Adrenal gland (tissue), 19 donors: ENCODE measurements around the gene PCDHA5. TPM values are rescaled to one million over a fixed set of nuclear protein-coding genes. Genes with fewer than 3 reads are reported as not detected.
"Not testable (repeated sequence)": the region's sequence is repeated elsewhere in the genome, so short reads cannot be mapped to it uniquely, and the experiment has no call there.

Experiments
- DNase-seq, 7 donors: peaks; one replicate each; pipeline ENCODE4 v3.0.0-alpha.2; 2019 to 2020
- H3K27ac ChIP-seq, 5 donors: fragments of 200-600 bp; sonication (generic) in 4 of 5; 1 replicate in 3 of 5; 2 replicates in 2 of 5; pipeline versions ENCODE4 v1.5.1 to v1.8.0; 2016 to 2020; ENCODE audit warnings: mild to moderate bottlenecking in 1 of 5
- H3K27me3 ChIP-seq: fragments of 200-600 bp; 2 replicates; pipeline ENCODE4 v1.8.0; 2021
- H3K36me3 ChIP-seq, 2 donors: fragments of 200-600 bp; replicated peaks in 1 of 2; 1 replicate in 1 of 2; 2 replicates in 1 of 2; pipeline versions ENCODE4 v1.5.1 to v1.8.0; 2018 to 2022
- H3K4me1 ChIP-seq, 2 donors: fragments of 200-600 bp; replicated peaks in 1 of 2; 1 replicate in 1 of 2; 2 replicates in 1 of 2; pipeline versions ENCODE4 v1.5.1 to v1.8.0; 2018 to 2021
- H3K4me3 ChIP-seq, 4 donors: fragments of 200-600 bp; sonication (generic) in 3 of 4; one replicate each; pipeline ENCODE4 v1.5.1; 2016 to 2018
- H3K9me3 ChIP-seq, 3 donors: fragments of 200-600 bp; sonication (generic) in 1 of 3; replicated peaks in 1 of 3; 1 replicate in 2 of 3; 2 replicates in 1 of 3; pipeline versions ENCODE4 v1.5.1 to v1.8.0; 2016 to 2021
- CTCF ChIP-seq, 6 experiments: fragments of 450-650 bp in 4 of 6; fragments of 200-600 bp in 2 of 6; sonication (generic) in 1 of 6; IDR thresholded peaks; 1 replicate in 5 of 6; 2 replicates in 1 of 6; pipeline versions ENCODE4 v1.5.1 to v1.8.0; 2016 to 2021; ENCODE audit warnings: antibody characterized with exemption in 6 of 6, mild to moderate bottlenecking in 2 of 6, moderate library complexity in 1 of 6
- POLR2A ChIP-seq, 2 donors: fragments of 450-650 bp; IDR thresholded peaks; one replicate each; pipeline ENCODE4 v1.6.1; 2017; ENCODE audit warnings: antibody characterized with exemption in 2 of 2, mild to moderate bottlenecking in 2 of 2, moderate library complexity in 1 of 2
- WGBS, 4 donors: extraction: QIAGEN DNeasy Blood & Tissue Kit in 2 of 4; methylation state at CpG; one replicate each; pipeline versions ENCODE4 v1.1.5 to v1.1.7; 2013 to 2017; 5-methylcytosine and 5-hydroxymethylcytosine counted together
- intact Hi-C, 2 donors: fragments of 100-400 bp; cut with DNase I; formaldehyde crosslinking; loops; one replicate each; pipeline versions ENCODE4 v1.14.1 to v1.15.0; 2022 to 2023
- long read RNA-seq, 10 donors: library from polyadenylated mRNA in 3 of 10; unstranded in 2 of 10; stranded (forward) in 1 of 10; transcript quantifications; one replicate each; pipeline ENCODE4 v2.0.0 and lab custom pipeline, GENCODE V29; 2021 to 2026
- polyA plus RNA-seq, 3 donors: library from polyadenylated mRNA; stranded (reverse); fragments of 200-250 nt in 2 of 3; fragments of 350-450 nt in 1 of 3; fragmentation: Illumina TruSeq in 1 of 3; extraction: RNeasy Lipid Tissue Mini Kit (QIAGEN cat#74804) in 1 of 3; gene quantifications; one replicate each; pipeline ENCODE4 v1.2.3, GENCODE V29; 2013 to 2014
- total RNA-seq, 9 donors: library from RNA; depleted of rRNA in 4 of 9; stranded (reverse); fragments of >200 nt in 4 of 9; fragments of 120-200 nt in 1 of 9; fragmentation: NEBNext Ultra II Directional in 1 of 9; extraction: Animal tissue kit (Norgen Biotek cat#: 25700) in 1 of 9; gene quantifications; one replicate each; pipeline versions ENCODE4 v1.1.0 to v1.2.4, GENCODE V29; 2013 to 2023
- donor health status: healthy with polysubstance abuse.
- donor health status: Bipolar disorder and iron deficiency.
- donor health status: DM: yes; HTN: yes; CAD: no.
- donor health status: DM: no; HTN: no; CAD: no.
- donor health status: DM: no; HTN: no; CAD: no.
- donor health status: DM: yes; HTN: yes; CAD: no.

The PCDHA5 gene
- total RNA-seq (under 1 TPM in 7 of 9 donors, not detected in 2; 0.11 to 0.67 (median 0.17) TPM), polyA plus RNA-seq (under 1 TPM; 0.07 to 0.62 (median 0.24) TPM)
- long read RNA-seq, donor 1, result 0 reads
- long read RNA-seq, donor 2, result 0 reads
- long read RNA-seq, donor 3, result 0 reads
- long read RNA-seq, donor 4, result 0 reads
- long read RNA-seq, donor 5, result 0 reads
- long read RNA-seq, donor 6, result 0 reads
- long read RNA-seq, donor 7, result 0 reads
- long read RNA-seq, donor 8, result 0 reads
- long read RNA-seq, donor 9, result 0 reads
- long read RNA-seq, donor 10, full-length matches to known transcripts, result 2 of 2 reads
- long read RNA-seq, donor 10, partial matches to known transcripts, result 0 of 2 reads
- long read RNA-seq, donor 10, other reads (novel, unspliced or antisense), result 0 of 2 reads

- TF ChIP-seq POLR2A (IDR thresholded peaks at IDR 0.05) (no peak), CTCF (IDR thresholded peaks at IDR 0.05) (peak in 2 of 6 experiments; percentile 12 to 26)
- WGBS, 4 donors, result 20 to 30% (median 26%) methylated on average over 20 to 39 of the region's 39 CpGs
- no peaks in the 10 kb centered on the region for H3K4me1 ChIP-seq
- DNase-seq, result peak in 1 of 7 donors; percentile 19
- no peak within 1 kb of the TSS for H3K4me3 ChIP-seq
- H3K9me3 ChIP-seq, result peaks cover 0 to 14% (median 0%) of the 10 kb centered on the region in 3 donors
- no peaks in the 10 kb centered on the region for H3K36me3 ChIP-seq
- intact Hi-C loops, result no loop called here
- H3K27ac ChIP-seq, result no peak within 1 kb of the TSS
- H3K27me3 ChIP-seq, result peaks cover 9% of the 10 kb centered on the region
These were observed at the start of gene PCDHA5 for GRCh38 chr5:140821375-140822280. PCDHA5 (plus strand) TSS chr5:140821613.

GRCh38 chr5:140780512-140780911 lies 40.9 kb upstream of the PCDHA5 start:
- WGBS, 4 donors, result 75 to 94% (median 78%) methylated on average over 1 of the region's 1 CpG

GRCh38 chr5:140785905-140786686 lies 35.3 kb upstream of the PCDHA5 start, which contains the start of gene PCDHA1:
PCDHA1 (plus strand) TSS chr5:140786140.
- Histone ChIP-seq H3K36me3 (no peaks in the 10 kb centered on the region), H3K27me3 (no peaks in the 10 kb centered on the region), H3K9me3 (peaks cover 0 to 10% (median 8%) of the 10 kb centered on the region in 3 donors), H3K4me3 (no peak within 1 kb of the TSS), H3K27ac (no peak within 1 kb of the TSS), H3K4me1 (no peaks in the 10 kb centered on the region)
- WGBS, 4 donors, result 14 to 34% (median 21%) methylated on average over 24 to 29 of the region's 29 CpGs
- intact Hi-C loops, result no loop called here
- DNase-seq, result no peak
- no peak for TF ChIP-seq POLR2A (IDR thresholded peaks at IDR 0.05)
- no peak for TF ChIP-seq CTCF (IDR thresholded peaks at IDR 0.05)

More at GRCh38 chr5:140780512-140780911, 40.9 kb upstream of the PCDHA5 start:
- Histone ChIP-seq H3K36me3 (no peaks in the 10 kb centered on the region), H3K27me3 (no peaks in the 10 kb centered on the region), H3K9me3 (peaks cover 0 to 9% (median 9%) of the 10 kb centered on the region in 3 donors), H3K4me3 (no peak overlapping the region), H3K27ac (no peak overlapping the region), H3K4me1 (no peaks in the 10 kb centered on the region)
- no peak for TF ChIP-seq POLR2A (IDR thresholded peaks at IDR 0.05)
- no peak for TF ChIP-seq CTCF (IDR thresholded peaks at IDR 0.05)
- intact Hi-C loops, result no loop called here
- DNase-seq, result no peak

GRCh38 chr5:140787422-140787821 lies 34.0 kb upstream of the PCDHA5 start:
- WGBS, 4 donors, result 29 to 60% (median 37%) methylated on average over 32 to 44 of the region's 44 CpGs
- H3K27ac ChIP-seq, H3K4me3 ChIP-seq, H3K27me3 ChIP-seq, H3K4me1 ChIP-seq, DNase-seq, H3K36me3 ChIP-seq, H3K9me3 ChIP-seq, intact Hi-C loops: not testable (repeated sequence)

- H3K27ac ChIP-seq, DNase-seq, intact Hi-C loops, H3K4me1 ChIP-seq, H3K36me3 ChIP-seq, H3K9me3 ChIP-seq, H3K4me3 ChIP-seq, H3K27me3 ChIP-seq: not testable (repeated sequence)
- 29 to 45% (median 37%) methylated on average over 11 to 70 of the region's 70 CpGs for WGBS, 4 donors
These were observed 33.4 kb upstream of the PCDHA5 start for GRCh38 chr5:140787849-140788504.
